GM19035 (cell line): ENCODE results near the gene BNC1.

Experiments
- ATAC-seq: cut with Tn5 transposase; IDR thresholded peaks from one replicate; pipeline ENCODE4 v1.9.1; 2021; ENCODE audit not compliant: unreplicated experiment

Gene BNC1, protein sequence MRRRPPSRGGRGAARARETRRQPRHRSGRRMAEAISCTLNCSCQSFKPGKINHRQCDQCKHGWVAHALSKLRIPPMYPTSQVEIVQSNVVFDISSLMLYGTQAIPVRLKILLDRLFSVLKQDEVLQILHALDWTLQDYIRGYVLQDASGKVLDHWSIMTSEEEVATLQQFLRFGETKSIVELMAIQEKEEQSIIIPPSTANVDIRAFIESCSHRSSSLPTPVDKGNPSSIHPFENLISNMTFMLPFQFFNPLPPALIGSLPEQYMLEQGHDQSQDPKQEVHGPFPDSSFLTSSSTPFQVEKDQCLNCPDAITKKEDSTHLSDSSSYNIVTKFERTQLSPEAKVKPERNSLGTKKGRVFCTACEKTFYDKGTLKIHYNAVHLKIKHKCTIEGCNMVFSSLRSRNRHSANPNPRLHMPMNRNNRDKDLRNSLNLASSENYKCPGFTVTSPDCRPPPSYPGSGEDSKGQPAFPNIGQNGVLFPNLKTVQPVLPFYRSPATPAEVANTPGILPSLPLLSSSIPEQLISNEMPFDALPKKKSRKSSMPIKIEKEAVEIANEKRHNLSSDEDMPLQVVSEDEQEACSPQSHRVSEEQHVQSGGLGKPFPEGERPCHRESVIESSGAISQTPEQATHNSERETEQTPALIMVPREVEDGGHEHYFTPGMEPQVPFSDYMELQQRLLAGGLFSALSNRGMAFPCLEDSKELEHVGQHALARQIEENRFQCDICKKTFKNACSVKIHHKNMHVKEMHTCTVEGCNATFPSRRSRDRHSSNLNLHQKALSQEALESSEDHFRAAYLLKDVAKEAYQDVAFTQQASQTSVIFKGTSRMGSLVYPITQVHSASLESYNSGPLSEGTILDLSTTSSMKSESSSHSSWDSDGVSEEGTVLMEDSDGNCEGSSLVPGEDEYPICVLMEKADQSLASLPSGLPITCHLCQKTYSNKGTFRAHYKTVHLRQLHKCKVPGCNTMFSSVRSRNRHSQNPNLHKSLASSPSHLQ

DNA sequence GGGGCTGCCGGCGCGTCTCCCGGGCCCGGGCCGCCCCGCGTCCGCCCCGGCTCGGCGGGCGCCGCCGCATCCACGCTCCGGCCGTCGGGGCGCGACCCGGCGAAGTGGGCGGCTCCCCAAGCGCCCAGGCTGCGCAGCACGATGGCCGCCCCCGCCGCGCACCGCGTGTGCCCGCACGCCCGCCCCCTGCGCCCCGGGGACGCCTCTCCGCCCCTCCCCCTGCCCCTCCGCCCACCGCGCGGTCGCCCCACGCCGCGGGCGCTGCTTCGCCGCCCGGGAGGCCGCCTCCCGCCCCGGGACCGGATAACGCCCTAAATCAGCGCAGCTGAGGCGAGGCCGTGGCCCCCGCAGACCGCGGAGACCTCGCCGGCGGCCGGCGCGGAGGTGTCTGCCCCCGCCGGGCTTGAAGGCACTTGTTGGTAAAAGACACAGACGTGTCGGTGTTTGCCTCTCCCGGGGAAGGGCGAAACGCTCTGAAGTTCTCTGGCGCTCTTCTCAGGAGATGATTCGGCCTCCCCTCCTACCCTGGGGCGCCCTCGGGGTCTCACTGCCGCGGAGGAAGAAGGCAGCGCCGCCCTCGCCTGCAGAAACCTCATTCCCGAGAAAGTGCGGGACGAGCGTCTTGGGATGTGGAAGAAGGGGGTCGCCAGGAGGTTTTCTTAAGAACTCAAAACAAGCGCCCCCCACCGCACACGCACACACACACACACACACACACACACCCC lies at the start of gene BNC1:
Gene BNC1, minus strand, starts transcription at position 106 of the 725 bp plus-strand sequence. Its CDS starts 36 bp downstream, at position 70.
- no peak for ATAC-seq

DNA sequence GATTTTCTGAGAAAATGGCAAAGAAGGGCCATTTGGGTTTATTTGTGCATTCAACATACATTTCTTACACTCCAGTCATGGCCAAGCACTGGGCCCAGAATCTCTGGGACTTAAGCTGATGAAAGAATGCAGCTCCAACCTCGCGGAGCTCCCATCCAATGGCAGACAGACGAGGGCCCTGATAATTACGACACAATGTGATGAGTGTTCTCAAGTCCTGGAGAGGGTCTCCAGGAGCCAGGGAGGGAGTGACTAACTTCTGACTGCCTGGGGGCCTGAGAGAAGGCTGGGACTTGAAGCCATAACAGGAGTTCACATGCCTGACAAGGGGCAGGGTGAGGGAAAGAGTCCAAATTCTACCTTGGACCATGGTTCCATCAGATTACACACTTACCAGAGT lies 42.6 kb upstream of the BNC1 start:
- no peak for ATAC-seq

DNA sequence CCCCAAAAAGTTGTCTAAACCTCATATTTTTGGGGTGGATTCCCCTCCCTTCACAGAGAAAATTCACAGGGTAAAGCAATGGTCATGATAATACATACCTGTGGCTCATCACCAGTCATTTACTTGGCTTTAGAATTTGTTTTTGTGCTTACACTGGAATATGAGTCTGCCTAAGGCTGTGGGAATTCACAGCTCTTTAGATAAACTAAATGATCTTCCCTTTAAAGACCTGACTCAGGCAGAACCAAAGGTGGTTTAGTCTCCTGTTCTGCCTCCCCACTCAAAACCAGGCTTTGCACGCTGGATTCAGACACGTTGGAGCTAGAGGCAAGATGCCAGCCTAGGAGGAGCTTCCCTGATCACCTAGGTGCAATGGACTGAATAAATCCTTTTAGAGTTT lies 40.3 kb upstream of the BNC1 start:
- ATAC-seq = no peak

DNA sequence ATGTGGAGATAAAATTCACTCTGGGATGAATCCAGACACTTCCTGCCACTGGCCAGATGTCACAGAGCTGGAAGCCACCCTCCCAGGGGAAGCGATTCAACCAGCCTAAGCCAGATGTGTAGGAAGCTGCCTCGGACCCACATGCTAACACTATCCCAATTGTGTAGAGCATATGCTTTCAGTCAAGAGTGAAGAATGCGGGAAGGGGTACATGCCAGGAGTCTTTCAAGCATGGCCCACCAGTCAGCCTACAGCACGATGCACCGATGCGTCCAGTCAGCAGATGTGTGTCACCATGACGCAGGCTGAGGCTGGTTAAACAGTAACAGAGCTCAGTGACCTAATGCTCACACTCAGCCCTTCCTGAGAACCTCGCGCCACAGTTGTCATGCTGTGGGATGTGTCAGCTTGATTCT lies 38.8 kb upstream of the BNC1 start:
- ATAC-seq = no peak

DNA sequence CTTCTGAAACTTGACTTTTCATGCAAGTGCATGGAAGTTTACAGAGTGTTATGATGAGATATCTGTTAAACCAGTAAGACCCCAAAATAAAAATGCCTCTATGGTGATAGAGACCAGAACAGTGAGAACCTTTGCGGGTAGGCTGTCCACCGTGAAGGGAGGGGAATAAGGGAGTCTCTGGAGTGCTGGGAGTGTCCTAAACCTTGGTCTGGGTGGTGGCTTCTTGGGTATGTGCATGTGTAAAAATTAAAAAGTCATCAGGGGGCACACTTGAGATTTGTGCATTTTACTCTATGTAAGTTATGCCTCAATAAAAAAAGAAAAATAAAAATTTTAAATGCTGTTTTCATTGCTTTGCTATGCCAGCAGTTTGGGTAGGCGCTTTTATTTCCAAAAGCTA lies 38.2 kb upstream of the BNC1 start:
- no peak for ATAC-seq

DNA sequence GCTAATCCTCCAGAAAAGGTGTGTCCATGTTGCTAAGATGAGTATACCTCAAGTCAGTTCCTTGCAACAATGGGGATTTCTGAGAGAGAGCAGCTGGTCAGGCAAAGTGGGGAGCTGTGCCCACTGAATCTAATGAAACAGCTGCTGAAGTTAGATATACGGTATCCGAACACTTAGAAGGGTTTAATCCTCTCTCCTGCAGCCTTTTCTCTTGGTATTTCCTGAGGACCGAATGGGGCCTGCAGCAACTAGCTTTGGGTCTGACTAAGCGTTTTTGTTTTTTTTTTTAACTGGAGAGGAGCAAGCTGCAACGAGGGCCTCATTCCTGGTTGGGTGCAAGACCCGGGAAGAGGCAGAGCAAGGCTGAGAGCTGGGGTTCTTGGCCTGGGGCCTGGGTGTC lies 37.6 kb upstream of the BNC1 start:
- ATAC-seq = no peak

DNA sequence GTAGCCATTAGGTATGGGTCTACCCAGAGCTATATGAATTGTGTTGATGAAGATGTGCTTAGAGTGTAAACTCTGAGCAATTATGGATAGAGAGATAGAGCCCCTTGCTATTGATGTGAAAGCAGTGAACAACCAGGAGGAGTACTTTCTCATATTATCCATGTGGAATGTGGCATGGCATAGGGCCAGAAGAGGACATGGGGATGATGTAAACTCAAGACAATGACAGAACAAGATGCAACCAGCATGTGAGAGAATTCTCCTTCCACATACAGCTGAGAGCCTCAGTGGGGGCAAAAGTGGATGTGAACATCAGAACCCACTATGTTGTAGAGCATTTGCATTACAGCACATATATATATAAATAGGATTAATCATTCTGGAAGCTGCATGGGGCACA lies 36.4 kb upstream of the BNC1 start:
- ATAC-seq = no peak

DNA sequence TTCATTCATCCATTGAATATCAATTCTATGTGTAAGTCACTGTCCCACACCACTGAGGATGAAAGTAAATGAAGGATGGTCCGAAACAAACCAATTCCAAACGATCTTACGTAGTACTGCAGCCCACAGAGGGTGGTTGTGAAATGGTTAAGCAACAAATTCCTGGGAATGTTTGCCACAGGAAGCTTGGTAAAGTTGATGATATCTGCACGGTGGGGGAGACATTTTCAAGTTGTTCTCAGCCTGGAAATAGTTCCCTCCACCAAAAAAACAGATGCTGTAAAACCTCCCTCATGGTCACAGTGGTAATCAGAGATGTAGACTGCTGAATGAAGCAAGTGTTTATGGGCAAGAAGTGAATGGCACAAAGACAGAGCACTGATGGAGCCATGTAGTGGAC lies 35.9 kb upstream of the BNC1 start:
- ATAC-seq = no peak

DNA sequence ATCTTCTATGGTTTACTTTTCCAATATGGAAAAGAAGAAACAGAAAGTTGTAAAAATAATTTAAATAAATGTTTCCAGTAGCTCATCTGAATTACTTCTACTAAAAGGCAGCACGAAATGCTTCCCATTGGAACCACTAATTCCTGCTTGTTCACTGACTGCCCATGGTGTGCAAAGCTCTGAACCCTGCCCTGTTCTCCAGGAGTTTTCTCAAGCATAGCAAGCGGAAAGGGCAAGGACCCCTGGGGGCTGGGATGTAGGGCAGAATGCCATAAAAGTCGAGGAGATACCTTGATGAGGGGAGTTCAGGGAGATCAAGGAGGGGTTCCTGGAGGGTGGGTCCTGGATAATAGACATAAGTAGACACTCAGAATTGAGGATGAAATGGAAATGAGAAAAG lies 35.3 kb upstream of the BNC1 start:
- no peak for ATAC-seq

DNA sequence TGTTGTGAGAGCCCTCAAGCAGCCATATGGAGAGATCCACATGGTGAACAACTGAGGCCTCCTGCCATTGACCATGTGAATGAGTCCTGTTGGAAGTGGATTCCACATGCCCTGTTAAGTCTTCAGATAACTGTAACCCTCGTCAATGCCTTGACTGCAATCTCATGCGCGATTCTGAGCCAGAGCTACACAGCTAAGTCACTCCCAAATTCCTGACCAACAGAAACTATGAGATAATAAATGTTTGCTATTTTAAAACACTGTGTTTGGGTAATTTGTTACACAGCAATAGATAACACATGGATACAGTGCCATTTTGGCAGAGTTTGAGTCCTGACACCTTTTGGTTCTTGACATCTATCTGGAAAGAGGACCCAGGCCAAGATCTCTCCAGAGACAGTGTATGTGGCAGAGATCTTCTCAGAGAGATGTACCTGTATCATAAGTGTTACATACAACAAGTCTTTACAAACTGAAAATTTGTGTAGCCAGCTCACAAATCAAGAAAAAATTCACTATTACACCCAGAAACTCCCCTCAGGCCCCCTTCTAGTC lies 34.5 kb upstream of the BNC1 start:
- ATAC-seq = no peak

DNA sequence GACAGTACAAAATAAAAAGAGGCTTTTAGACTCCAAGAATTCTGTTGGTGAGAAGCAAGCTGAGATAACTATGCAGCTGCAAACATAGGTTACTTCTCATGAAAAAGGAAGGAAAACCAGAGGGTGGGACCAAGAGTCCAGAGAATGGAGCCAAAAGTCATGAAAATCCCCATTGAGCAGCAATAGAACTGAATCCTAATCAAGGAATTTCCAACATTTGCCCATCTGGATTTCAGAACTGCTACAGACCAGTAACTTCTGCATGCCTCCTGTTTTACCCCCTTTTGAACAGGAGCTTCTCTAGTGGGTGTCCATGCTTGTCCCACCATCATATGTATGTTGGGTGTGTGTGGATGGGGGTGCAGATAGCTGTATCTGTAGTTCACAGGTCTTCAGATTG lies 33.6 kb upstream of the BNC1 start:
- no peak for ATAC-seq

DNA sequence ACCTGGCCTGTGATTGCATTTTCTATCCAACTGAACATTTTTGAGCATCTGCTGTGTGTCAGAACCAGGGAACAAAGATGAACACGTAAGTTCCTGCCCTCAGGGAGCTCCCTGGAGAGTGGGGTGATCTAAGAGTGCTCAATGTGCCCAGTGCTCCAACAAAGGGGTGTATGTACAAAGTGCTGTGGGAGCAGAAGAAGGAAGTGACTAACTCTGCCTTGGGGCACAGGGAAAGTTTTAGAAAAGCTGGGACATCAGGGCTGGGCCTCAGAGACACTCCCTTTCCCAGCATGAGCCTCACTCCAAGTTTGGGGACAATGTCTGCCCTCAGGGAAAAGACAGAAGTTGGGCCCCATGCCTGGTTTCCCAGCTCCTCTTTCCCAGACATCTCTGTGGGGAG lies 27.6 kb upstream of the BNC1 start:
- no peak for ATAC-seq

DNA sequence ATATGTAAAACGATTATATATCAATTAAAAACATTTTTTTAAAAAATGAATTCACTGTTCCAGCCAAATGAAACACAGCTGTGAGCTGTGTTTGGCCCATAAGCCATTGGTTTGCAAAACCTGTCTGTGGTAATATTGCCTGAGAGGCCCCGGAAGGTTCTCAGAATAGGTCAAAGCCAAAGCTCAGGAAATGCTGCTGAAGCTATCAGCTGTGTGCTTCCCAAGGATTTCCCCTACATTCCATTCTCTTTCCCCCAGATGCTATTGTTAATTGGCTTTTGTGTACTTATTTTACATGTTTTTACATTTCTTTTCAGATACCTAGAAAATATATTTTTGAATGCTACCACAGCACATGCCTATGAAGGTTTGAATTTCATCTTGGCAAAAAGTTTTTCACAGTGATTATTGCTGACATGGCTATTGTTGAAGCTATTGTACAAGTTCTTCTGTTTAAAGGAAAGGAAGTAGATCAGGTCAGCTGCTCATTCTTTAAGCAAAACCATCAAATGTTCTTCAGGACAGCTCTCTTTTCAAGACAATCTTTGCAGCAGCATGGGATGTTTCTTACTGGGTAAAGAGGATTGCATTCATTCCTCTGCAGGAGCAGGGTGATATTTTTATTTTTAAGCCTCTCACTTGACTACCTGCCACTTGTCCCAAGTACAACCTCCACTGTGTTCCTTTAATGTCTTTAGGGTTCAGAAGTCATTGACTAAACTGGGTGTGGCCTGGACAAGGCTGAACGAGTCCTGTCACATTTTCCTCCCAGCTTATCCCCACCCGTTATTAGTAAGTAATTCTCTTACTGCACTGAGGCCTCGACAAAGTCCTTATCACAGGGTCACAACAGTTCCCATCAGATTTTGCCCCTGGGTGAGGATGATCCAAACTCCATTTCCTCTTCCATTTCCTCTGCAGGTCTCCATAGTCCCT lies 26.3 kb upstream of the BNC1 start:
- ATAC-seq = no peak

DNA sequence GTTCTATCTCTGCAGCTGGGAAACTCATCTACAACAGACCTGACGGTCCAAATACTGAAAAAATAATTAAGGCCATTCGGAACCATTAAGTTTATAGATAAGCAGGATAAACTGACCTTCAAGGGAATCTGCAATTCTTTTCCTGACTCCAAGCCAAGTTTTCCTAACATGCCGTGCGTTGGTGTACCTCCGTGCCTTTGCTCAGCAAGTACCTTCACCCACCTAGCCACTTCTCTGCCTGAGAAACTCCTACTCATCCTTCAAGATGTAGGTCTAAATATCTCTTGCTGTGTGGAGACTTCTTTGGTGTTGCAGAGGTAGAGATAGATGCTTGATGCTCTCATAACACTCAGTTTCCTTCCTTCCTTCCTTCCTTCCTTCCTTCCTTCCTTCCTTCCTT lies 24.2 kb upstream of the BNC1 start:
- no peak for ATAC-seq

DNA sequence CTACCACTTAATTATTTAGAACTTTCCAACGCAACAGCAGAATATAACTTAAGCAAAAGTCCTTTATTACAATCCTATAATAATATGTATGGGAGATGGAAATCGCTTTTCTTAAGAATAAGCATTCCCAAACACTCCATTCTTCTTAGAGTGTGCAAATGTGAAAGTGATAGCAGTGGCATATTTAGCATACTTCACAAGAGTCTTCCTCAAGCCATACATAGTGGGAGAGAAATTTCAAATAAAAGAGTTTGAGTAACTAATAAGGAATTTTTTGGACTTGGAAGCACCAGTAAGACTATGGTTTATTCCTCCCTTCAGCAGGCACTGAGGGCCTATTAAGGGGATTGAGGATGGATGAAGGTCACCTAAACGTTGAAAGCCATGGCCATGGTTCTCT lies 22.1 kb upstream of the BNC1 start:
- ATAC-seq = no peak

DNA sequence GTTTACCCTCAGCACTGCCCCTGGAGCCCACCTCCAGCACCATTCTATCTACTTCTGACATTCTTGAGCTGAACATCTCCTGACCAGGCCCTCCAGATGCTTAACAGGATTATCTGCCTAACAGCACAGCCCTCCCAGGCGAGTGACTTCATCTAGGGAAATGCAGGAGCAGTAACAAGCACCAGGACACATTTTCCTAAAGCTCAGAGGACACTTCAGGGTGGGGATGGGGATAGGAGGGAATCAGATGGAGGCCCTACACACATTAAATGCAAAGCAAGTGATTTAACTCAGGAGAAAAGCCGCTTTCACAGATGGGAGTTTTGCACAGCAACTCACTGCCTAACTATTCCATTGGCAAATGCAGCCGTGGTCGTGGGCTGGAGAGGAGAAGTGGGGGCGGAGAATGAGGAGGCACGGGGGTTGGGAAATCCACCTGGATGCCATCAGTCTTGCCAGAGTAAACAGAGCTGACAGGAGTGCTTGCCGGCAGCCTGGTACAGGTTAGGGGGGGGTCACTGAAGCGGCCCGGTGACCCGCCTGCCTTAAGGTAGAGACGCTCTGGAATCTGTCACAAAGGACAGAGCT lies 21.3 kb upstream of the BNC1 start:
- no peak for ATAC-seq

DNA sequence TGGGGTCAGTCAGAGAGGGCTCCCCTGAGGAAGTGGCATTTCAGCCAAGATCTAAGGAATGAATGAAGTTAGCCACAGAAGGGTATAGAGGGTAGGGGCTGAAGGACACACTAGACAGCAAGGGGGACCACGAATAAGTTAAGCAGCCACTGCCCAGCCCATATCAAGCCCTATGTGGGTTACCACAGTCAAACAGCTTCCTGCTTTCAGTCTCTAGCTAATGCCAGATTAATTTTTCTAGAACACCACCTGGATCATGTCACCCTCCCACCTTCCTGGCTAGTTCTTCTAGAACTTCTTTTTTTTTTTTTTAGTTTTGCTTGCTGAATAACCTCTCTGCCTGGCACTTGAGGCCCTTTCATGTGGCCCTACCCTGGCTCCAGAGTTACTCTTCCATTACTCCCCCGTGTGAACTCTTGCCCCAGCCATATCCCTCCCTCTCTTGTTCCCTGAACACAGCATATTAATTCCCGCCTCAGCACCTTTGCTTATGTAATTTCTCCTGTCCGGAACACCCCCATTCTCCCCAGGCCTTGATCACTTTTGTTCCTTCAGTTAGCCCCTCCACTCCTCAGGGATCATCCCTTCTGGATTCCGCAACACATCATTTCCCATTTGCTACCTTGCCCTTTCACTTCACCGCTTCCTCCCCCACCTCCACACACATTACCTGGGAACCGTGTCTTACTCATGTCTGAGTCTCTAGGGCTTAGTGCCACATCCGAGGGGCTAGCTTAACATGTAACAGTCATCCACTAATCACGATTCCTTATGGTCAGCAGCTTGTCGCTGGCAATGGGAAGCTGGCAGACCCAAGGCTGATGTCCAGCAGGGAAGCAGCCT lies 20.6 kb upstream of the BNC1 start:
- ATAC-seq = no peak

DNA sequence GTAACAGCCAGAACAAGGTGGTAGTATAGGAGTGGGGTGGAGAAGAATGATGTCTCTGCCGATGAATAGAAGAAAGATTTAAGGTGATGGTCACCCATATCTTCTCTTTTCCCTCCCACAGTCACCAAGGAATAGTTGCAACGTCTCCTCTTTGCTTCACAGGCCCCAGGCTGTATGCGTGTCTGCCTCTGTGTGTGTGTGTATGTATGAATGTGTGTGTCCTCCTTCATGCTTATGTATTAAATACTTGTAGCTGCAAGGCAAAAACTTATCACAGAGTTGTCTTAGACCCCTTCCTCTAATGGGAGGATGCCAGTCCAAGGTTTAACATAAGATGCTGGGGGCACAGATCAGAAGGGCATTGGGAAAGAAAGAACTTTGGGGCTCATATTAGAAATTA lies 19.1 kb upstream of the BNC1 start:
- ATAC-seq = no peak

DNA sequence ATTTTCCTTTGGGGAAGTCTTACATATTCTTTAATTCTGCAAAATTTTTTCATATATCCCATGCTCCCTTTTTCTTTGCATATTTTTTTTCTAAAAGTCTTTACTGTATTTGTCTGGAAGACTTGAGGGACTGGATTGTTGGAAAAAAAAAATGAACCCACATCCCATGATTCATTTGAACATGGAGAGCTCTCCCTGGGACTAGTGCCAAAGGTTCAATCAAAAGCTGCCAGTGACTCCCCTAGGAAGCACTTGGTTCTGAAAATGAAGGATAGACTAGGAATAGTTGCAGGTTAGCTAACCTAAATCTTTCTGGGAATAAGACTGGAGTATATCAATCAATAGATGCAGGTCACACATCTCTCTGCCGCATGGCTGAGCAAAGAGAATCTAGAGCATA lies 16.4 kb upstream of the BNC1 start:
- no peak for ATAC-seq
